ENCODE measurements around the gene FAM222B. TPM values are rescaled to one million over a fixed set of nuclear protein-coding genes. Genes with fewer than 3 reads are reported as not detected.

The FAM222B gene
- total and polyA plus RNA-seq, 9 of the 15 experiments (the other 6 are each of a cell fraction or from before 2014, with no cell fraction given) = 4.0 to 34.6 (median 7.5) TPM

GRCh38 chr17:28854457-28855335 lies 12.1 kb upstream of the FAM222B start, which contains the start of gene ERAL1 (continued):
- TF ChIP-seq MYBL2 (IDR thresholded peaks at IDR 0.05; ENCODE audit: low read depth) (no peak; the same call in 1 of the 2 replicates), MYBL2 (CRISPR knock-in tag; IDR thresholded peaks at IDR 0.05; ENCODE audit: borderline replicate concordance) (no peak), ZFX (CRISPR knock-in tag; IDR thresholded peaks at IDR 0.05) (peak; percentile 83), TAF7 (tag; IDR thresholded peaks at IDR 0.05) (peak; percentile 91), THRB (CRISPR knock-in tag; conservative IDR thresholded peaks at IDR 0.05) (0 out of 2 replicates have a peak, but pooled peaks have one; percentile 17), KDM4B (IDR thresholded peaks at IDR 0.05; ENCODE audit: borderline replicate concordance in 2 of 2, low read depth in 1 of 2) (no peak), PURB (CRISPR knock-in tag; IDR thresholded peaks at IDR 0.05; ENCODE audit: low read depth) (no peak), SRSF3 (IDR thresholded peaks at IDR 0.05; ENCODE audit: insufficient read depth, low read length) (no peak), IRF2 (CRISPR knock-in tag; IDR thresholded peaks at IDR 0.05) (no peak), ZBTB8A (IDR thresholded peaks at IDR 0.05; ENCODE audit: partially characterized antibody) (no peak), ZNF197 (CRISPR knock-in tag; IDR thresholded peaks at IDR 0.05; ENCODE audit: low read depth) (peak; percentile 80; the same call in 1 of the 2 replicates), ZNF778 (CRISPR knock-in tag; IDR thresholded peaks at IDR 0.05) (no peak), ZNF551 (CRISPR knock-in tag; IDR thresholded peaks at IDR 0.05) (no peak), TOE1 (IDR thresholded peaks at IDR 0.05; ENCODE audit: borderline replicate concordance) (peak; percentile 67; the same call in 1 of the 2 replicates), TOE1 (CRISPR knock-in tag; IDR thresholded peaks at IDR 0.05; ENCODE audit: borderline replicate concordance, low read depth) (0 out of 2 replicates have a peak, but pooled peaks have one; percentile 62), ARID2 (IDR thresholded peaks at IDR 0.05) (no peak), EHMT2 (IDR thresholded peaks at IDR 0.05) (no peak)
- TF ChIP-seq, protein P1, sequence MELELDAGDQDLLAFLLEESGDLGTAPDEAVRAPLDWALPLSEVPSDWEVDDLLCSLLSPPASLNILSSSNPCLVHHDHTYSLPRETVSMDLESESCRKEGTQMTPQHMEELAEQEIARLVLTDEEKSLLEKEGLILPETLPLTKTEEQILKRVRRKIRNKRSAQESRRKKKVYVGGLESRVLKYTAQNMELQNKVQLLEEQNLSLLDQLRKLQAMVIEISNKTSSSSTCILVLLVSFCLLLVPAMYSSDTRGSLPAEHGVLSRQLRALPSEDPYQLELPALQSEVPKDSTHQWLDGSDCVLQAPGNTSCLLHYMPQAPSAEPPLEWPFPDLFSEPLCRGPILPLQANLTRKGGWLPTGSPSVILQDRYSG (tag; conservative IDR thresholded peaks at IDR 0.05; ENCODE audit: low read depth) = 0 out of 2 replicates have a peak, but pooled peaks have one; percentile 33
- TF ChIP-seq, protein P2, sequence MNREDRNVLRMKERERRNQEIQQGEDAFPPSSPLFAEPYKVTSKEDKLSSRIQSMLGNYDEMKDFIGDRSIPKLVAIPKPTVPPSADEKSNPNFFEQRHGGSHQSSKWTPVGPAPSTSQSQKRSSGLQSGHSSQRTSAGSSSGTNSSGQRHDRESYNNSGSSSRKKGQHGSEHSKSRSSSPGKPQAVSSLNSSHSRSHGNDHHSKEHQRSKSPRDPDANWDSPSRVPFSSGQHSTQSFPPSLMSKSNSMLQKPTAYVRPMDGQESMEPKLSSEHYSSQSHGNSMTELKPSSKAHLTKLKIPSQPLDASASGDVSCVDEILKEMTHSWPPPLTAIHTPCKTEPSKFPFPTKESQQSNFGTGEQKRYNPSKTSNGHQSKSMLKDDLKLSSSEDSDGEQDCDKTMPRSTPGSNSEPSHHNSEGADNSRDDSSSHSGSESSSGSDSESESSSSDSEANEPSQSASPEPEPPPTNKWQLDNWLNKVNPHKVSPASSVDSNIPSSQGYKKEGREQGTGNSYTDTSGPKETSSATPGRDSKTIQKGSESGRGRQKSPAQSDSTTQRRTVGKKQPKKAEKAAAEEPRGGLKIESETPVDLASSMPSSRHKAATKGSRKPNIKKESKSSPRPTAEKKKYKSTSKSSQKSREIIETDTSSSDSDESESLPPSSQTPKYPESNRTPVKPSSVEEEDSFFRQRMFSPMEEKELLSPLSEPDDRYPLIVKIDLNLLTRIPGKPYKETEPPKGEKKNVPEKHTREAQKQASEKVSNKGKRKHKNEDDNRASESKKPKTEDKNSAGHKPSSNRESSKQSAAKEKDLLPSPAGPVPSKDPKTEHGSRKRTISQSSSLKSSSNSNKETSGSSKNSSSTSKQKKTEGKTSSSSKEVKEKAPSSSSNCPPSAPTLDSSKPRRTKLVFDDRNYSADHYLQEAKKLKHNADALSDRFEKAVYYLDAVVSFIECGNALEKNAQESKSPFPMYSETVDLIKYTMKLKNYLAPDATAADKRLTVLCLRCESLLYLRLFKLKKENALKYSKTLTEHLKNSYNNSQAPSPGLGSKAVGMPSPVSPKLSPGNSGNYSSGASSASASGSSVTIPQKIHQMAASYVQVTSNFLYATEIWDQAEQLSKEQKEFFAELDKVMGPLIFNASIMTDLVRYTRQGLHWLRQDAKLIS (CRISPR knock-in tag; IDR thresholded peaks at IDR 0.05) = peak; percentile 53; the same call in 1 of the 2 replicates

All from K562 (cell line).